SK-N-MC (cell line): ENCODE results near the gene HECTD4.

Experiments used
- EZH2 ChIP-seq: fragments of 200-600 bp; sonication (generic); IDR thresholded peaks from one replicate; pipeline ENCODE4 v1.6.1; 2017; ENCODE audit warnings: antibody characterized with exemption
- POLR2AphosphoS5 ChIP-seq: IDR thresholded peaks from 2 replicates; pipeline ENCODE4 v1.6.1; 2012; ENCODE audit warnings: mild to moderate bottlenecking, low read depth, low read length, borderline replicate concordance

DNA sequence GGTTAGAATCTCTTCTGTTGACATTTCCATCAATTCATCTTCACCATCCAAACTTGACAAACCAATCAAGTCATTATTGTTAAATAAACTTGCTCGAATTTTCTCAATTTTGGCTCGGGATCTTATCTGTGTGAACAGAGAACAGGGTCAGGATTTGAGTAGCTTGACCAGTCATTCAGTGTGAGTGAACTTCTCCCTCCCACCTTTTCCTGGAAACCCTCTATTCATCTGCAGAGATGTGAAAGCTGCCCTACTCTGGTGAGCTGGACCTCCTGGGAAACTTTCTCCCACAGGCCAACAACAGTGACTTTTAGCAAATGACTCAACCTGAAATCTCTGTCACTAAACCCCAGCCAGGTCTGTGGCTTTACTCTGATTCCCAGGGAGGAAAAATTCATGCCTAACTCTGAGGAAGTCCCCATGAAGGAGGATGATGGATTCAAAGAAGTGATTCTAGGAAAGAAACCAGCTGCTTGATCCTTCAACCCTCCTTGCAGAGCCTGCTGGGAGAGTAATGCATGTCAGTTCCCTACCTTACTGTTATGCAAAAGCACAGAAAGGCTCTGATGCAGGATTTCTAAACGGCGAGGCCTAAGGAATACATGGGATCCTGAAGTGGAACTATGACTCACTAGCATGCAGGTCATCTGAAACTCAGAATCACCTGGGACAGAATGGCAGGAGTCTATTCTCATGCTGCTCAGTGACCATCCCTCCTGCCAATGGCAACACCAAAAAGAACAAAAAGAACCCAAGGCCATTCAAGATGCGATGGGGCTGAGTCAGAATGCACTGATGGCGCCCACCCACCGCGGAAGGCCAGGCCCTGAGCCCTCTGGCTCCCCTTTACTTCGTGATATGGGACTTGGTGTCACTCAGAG is 198.8 kb downstream of the HECTD4 start:
- no peak for TF ChIP-seq EZH2
- TF ChIP-seq POLR2AphosphoS5 = no peak
